ENCODE measurements around the gene MSL1.

Gene MSL1, protein sequence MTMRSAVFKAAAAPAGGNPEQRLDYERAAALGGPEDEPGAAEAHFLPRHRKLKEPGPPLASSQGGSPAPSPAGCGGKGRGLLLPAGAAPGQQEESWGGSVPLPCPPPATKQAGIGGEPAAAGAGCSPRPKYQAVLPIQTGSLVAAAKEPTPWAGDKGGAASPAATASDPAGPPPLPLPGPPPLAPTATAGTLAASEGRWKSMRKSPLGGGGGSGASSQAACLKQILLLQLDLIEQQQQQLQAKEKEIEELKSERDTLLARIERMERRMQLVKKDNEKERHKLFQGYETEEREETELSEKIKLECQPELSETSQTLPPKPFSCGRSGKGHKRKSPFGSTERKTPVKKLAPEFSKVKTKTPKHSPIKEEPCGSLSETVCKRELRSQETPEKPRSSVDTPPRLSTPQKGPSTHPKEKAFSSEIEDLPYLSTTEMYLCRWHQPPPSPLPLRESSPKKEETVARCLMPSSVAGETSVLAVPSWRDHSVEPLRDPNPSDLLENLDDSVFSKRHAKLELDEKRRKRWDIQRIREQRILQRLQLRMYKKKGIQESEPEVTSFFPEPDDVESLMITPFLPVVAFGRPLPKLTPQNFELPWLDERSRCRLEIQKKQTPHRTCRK

DNA sequence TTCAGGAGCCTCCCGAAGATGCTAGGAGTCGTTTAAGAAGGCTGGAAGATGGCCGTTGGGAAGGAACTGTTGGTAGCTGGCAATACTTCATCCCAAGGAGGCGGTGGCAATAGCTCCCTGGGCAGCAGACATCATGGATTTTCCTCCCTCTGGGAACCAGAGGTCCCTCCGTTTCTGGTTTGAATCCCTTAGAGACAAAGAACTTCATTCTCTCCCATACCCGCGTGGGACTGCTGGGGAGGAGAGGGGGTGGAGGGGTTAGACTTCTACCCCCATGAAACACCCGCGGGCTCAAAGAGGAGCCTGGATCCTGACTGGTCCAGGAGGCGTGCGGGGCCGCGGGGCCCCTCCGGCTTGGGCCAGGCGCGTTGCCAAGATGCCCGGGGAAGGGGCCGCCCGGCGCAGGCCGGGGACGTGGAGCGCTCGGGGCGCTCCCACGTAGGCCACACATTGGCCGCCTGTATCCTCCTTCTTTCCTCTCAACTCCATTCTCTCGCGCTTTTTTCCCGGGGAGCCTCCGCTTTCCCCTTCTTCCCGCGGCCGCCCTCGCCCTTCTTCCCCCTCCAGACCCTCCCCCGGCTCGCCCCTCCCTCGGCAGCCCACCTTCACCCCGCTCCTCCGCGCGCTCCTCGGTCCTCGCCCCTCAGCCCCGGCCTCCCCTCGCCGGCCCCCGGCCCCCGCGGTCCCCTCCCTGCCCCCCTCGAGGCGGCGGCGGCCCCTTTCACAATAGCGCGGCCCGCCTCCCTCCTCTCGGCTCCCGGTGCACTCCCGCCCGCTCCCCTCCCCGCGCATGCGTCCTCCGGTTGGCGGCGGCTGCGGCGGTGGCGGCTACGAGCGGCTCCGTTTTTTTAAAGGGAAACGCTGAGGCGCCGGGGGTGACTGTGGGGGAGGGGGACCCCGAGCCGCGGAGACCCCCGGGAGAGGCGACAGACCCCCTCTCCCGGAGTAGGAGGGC lies at the start of gene MSL1:
MSL1 (plus strand) TSS at position 791 of the 955 bp plus-strand sequence. CDS start 642 bp downstream, outside the sequence.
- peak; percentile 68 for DNase-seq

DNA sequence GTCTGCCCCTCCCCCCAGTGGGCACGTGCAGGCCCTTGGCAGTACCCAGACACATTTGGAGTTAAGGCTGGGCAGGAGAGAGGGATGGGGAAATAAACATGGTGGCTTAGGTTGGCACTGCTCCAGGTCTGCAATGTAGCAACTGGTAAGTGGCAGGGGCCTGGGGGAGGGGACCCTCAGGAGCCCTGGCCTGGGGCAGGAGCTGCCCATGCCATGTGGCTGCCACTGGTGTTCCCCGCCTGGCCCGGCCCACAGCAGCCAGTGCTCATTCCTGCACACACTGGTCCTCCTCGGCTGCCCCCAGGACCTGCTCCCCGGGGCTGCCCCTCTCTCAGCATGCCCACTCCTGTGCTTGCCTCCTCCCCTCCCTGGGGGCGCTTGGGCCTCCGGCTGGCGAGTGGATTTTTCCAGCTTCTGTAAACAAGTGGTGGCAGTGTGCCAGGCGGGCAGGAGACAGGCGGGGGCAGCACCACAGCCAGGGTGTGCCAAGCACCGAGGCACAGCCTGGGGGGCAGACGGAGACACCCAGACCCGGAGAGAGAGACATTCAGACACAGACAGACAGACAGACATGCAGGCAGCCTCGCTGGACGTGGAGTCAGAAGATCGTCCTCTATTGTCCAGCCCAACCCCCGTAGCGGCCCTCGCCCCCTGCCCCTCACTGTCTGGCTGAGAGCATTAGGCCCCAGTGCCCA lies 49.6 kb upstream of the MSL1 start:
- DNase-seq, result peak; percentile 96

DNA sequence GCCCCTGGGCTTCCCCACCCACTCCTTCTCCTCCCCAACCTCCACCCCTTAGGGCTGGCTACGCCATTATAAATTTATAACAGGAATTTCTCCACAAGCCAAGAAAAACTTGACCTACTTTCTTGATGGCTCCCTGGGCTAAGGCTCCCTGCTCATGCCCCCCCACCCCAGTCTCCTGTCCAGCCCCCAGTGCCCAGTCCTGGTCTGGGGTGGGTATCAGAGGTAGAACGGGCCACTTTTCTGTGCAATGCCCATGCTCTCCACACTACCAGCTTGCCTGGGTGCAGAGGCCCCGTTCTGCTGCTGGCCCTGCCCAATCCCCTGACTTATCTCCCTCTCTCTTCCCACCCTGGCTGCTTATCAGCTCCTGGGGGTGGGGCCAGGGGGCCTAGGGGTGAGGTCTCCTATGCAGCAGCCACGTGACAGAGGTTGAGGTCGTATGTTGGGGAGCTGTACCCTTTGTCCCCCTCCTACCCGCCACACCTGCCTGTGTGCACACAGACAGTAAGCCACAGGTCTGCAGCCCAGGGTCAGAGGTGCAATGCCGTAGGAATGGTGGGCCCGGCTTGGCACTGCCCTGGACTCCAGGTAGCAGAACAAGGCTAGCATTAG lies 48.9 kb upstream of the MSL1 start:
- DNase-seq, result peak; percentile 64

DNA sequence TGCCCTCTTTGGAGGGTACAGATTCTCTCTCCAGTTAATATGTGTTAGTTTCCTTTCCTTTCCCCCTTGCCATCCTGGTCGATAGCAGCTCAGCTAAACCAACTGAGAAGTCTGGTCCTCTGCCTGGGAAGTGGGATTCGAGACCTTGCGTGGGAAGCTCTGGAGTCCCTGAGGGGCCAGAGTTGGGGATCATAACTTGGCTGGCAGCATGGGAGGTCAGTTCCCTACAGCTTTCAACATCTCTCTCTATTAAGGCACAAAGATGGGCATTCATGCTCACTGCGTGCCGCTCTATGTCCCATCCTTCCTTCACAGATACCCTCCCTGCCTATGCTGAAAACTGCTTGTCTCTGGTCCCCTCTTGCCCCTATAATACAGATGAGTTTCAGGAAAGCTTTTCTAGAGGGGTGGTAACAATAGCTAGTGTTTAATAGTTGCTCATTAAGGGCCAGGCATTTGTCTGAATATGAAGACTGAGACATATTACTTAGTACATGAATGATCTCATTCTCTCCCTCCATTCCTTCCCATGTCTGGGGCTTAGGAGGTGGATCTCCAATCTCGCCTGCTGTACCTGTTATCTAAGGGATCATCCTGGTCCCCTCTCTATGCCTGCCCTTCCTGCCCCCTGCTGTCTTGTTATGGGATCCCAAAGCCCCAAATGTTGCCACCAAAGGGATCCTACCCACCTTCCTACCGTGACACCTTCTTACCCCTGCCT lies 48.2 kb upstream of the MSL1 start:
- no peak for DNase-seq

DNA sequence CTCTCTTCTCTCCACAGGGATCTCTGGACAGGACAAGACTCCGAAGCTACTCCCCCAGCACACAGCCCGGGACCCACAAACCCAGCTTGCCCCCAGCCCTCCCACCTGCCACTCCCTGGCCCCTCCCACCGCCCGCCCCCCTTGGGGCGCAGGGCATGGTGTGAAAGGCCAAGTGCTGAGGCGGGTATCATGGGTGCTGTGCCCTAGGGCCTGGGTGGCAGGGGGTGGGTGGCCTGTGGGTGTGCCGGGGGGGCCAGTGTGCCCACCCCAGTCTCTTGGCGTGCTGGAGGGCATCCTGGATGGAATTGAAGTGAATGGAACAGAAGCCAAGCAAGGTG lies 47.6 kb upstream of the MSL1 start:
- no peak for DNase-seq

DNA sequence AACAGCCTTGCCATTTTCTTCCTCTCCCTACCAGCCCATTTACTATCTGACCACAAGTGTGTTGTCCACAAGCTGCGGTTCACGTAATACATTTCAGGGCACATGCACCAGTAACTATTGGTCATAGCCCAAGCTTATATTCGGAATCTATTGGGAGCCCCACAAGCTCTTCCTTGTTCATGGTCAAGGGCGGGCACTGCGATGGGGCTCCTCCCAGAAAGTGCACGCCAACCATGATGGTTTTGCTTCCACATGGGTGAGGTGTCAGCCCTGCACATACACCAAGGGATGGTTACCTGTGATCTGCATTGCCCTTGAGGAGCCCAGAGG lies 46.9 kb upstream of the MSL1 start:
- DNase-seq, result no peak

DNA sequence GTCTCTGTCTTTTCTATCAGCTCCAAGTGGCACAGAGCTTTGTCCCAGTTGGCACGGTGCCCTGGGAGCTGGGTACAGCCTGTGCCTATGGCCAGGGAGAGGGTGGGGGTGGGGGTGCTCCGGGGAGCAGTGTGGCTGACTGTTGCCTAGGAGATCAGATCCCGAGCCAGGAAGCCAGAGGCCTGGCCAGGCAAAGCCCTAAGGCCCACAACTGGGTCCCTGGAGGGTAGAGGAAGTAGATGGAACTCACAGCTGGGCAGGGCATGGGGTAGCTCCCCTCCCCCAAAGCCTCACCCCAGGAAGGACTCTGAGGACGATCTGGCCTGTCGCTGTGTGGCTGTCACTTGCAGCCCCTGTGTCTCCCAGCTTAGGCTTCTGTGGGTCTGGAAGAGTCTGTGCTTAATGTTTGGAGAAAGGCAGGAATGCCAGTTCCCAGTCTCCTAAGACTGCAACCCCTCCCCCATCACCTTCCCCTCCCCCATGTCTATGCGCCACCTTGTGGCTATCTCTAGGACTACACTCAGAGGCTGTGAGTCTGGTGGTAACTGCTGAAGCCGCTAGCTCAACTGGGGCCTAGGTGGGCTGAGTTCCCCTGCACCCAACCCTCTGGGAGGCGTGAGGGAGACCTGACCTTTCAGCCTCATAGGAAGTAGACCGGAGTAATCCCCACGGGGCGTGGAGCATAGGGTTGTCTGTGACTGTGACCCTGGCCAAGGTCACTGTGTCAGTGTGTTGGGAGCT lies 46.4 kb upstream of the MSL1 start:
- peak; percentile 85 for DNase-seq

DNA sequence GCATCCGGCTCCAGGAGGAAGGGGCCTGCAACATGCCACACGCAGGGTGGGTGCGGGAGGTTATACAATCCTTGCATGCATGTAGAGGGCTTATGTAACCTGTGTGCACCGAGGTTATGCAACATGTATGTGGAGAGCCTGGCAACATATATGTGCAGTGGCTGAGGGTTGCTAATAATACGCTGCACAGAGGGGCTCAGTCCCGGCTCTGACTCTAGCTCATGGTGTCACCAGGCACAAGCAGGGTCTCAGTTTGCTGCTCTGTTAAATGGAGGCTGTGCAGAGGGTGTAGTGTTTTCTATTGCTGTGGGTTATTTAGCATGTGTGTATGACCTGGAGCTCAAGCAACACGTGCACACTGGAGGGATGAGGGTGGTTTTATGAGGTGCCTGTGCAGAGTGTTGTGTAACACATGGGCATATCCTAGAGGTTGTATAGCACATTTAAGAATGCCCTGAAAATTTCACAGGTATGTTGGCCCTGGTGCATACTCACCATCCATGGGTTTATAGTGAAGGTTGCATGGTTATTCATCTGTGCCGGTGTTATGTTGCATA lies 45.8 kb upstream of the MSL1 start:
- no peak for DNase-seq

DNA sequence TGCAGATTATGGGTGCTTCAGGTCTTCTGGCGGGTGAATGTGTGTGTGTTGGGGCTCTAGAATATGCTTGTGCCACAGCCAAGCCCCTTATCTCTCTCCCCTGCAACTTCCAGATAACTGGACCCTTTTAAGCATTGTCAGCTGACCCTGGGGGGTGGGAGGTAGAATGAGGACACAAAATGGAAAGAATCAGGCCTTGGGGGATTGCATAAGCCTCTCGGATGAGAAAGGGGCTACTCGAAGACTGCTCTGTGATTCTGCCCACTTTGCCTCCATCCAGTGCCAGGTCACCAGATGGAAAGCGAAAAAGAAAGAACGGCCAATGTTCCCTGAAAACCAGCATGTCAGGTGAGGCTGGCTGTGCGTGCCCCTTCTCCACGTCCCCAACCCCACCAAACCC lies 45.2 kb upstream of the MSL1 start:
- DNase-seq, result no peak

DNA sequence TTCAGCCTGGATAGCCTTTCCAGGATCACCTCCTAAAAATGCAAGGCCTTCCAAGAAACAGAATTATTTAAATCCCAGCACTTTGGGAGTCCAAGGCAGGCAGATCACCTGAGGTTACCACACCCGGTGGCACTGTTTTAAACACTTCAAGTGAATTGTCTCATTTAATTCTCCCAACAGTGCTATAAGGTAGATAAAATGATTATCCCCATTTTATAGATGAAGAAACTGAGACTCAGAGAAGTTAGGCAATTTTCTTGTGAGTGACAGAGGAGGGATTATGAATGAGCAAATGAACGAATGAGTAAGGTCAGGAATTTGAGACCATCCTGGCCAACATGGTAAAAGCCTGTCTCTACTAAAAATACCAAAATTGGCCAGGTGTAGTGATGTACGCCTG lies 42.2 kb upstream of the MSL1 start:
- DNase-seq, result no peak

DNA sequence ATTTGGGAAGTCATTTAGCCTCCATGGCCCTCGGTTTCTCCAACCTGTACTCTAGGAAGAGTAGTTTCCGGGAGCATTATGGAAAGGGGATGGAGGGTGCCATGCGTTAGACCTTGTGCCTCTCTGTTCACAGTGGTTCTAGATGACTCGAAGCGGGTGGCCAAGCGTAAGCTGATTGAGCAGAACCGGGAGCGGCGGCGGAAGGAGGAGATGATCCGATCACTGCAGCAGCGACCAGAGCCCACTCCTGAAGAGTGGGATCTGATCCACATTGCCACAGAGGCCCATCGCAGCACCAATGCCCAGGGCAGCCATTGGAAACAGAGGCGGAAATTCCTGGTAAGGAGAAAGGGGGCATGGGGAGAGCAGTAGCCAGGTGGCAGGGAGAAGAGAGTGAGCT lies 37.3 kb upstream of the MSL1 start:
- no peak for DNase-seq

DNA sequence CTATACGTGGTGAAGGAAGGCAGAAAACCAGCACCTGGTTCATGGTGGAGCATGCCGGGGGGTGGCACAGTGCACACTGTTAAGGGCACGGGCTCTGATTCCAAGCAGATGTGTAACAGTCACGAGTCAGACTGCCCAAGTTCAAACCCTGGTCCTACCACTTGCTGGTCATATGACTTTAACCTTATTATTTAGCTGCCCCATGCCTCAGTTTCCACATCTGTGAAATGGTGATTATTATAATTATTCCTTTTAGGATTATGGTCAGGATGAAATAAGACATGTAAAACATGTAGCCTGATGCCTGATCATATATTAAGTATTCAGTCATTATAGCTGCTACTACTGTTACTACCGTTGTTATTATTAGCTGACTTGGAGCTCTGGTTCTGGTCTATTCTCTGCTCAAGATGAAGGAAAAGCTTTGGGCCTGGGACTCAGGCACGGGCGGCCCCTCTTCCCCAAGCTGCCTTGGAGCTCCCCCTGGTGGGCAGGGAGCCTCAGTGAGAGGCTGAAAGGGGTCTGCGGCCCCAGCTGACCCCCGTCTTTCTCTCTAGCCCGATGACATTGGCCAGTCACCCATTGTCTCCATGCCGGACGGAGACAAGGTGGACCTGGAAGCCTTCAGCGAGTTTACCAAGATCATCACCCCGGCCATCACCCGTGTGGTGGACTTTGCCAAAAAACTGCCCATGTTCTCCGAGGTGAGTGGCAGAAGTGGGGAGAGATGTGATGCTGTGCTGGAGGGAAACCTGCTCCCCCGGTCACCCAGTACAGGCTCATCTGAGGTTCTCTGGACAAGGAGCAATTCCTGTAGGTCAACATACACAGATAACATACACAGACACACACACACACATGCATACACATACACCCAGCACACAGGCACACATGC lies 35.4 kb upstream of the MSL1 start:
- DNase-seq, result peak; percentile 51

DNA sequence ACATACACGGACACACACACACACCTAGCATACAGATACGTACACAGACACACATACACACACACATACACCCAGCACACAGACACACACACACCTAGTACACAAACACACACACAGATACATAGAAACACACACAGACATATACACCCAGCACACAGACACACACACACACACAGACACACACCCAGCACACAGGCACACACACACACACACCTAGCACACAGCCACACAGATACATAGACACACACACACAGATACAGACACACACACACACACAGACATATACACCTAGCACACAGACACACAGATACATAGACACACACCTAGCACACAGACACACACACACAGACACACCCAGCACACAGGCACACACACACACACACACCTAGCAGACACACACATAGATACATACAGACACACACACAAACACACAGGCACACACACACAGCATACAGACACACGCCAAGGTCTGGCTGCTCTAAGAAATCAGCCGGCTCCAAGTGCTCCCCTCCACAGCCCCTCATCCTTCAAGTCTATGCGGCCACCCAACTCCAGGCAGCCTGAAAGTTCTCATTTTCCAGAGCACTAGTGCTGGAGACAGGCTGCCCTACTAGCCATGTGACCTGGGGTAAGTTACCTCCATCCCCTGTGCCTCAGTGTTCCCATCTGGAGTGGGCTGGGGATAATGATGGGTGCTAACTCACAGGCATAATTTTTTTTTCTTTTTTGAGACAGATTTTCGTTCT lies 34.5 kb upstream of the MSL1 start:
- no peak for DNase-seq

DNA sequence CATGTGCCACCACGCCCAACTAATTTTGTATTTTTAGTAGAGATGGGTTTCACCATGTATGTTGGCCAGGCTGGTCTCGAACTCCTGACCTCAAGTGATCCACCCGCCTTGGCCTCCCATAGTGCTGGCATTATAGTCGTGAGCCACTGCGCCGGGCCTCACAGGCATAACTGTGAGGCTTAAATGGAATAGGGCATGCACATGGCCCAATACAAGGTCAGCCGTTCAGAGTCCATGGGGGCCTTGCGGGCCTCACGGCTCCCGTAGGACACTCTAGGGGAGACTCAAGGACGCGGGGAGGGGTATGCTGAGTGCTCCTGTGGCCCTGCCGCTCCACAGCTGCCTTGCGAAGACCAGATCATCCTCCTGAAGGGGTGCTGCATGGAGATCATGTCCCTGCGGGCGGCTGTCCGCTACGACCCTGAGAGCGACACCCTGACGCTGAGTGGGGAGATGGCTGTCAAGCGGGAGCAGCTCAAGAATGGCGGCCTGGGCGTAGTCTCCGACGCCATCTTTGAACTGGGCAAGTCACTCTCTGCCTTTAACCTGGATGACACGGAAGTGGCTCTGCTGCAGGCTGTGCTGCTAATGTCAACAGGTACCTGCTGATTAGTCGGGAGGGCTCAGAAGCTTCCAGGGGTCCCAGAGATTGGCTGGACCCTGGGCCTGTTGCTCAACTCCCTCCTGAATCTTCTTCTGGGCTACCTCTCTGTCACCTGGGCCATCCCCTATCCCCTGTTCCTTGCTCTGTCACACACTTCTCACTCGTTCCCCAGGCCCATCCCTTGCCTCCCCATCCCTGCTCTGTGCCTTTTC lies 33.7 kb upstream of the MSL1 start:
- DNase-seq, result no peak

DNA sequence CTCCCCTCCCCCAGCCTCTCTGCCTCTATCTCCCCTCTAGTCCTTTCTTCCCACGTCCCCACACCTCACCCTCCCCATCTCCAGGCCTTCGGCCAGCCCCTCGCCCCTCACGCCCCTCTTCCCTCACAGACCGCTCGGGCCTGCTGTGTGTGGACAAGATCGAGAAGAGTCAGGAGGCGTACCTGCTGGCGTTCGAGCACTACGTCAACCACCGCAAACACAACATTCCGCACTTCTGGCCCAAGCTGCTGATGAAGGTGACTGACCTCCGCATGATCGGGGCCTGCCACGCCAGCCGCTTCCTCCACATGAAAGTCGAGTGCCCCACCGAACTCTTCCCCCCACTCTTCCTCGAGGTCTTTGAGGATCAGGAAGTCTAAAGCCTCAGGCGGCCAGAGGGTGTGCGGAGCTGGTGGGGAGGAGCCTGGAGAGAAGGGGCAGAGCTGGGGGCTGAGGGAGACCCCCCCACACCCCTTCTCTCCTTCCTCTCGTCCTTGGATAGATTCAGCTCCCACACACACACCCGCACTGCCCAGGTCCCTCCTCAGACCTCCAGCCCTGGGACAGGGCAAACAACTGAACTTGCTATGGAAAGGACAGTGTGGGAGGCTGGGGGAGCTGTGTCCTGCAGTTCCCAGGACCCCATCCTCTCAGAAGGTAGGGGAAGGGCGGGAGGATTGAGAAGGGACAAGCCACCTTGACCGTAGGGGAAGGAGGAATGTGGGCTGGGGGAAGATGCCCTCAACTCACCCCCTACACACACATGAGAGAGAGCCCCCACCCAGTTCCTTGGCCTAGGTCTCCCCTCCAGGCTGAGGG lies 32.5 kb upstream of the MSL1 start:
- DNase-seq, result no peak

DNA sequence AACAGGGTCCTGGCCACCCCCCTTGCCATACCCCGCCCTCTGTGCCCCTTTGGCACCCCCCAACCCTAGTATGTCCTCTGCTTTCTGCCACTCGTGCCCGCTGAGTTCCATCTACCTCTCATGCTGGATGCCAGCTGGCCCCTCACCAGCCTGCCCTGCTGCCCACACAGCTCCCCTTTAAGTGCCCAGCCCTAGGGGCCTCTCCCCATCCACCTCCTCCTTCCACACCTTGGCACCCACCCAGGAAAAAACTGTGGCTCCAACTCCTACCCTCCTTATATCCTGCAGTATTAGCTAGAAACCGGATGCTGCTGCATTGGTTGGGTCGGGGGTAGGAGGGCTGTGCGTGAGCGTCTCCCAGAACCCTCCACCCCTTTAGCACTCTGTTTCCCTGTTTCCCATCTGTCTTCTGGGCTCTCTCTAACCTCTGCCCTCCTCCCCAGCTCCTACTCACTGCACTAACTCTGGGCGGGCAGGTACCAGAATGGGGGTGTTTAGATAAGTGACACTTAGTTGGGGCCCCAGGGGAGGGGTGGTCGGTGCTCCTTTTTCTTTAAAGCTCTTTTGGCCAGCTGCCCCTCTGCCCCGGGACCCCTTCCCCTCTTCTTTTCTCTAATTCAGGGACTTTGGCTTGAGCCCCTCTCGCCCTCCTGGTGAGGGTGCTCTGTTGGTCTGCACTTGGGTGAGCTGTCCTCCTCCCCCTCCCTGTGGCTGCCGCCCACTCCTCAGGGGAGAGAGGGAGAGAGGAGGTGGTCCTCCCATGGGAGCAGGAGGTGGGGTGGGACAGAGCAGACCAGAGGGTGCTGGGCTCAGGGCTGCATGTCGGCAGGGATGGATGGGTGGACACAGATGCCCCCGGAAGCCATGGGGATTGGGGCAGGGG lies 31.3 kb upstream of the MSL1 start:
- DNase-seq, result peak; percentile 5
